Endodermal cell (in vitro differentiated cells): ENCODE results near the gene PACSIN1. TPM values are rescaled to one million over a fixed set of nuclear protein-coding genes. Genes with fewer than 3 reads are reported as not detected.
A peak's percentile ranks its signal among the peaks of the same experiment; 100 is the strongest.

ENCODE experiments used
- DNase-seq: peaks from one replicate; pipeline ENCODE4 v3.0.0-alpha.2; 2017
- H3K27ac ChIP-seq: 2 replicates; pipeline ENCODE4 v1.5.1; 2013; ENCODE audit warnings: mild to moderate bottlenecking, low read depth, low read length, moderate library complexity
- H3K27me3 ChIP-seq: 2 replicates; pipeline ENCODE4 v1.6.1; 2013; ENCODE audit warnings: mild to moderate bottlenecking, low read length, moderate library complexity; ENCODE audit not compliant: insufficient read depth, control insufficient read depth, poor library complexity, severe bottlenecking
- H3K36me3 ChIP-seq: 2 replicates; pipeline ENCODE4 v1.7.0; 2013; ENCODE audit warnings: mild to moderate bottlenecking, low read length, moderate library complexity; ENCODE audit not compliant: control insufficient read depth, insufficient read depth
- H3K4me1 ChIP-seq: one replicate; pipeline ENCODE4 v1.7.0; 2013; ENCODE audit warnings: low read length; ENCODE audit not compliant: control insufficient read depth, insufficient read depth
- H3K4me3 ChIP-seq: 2 replicates; pipeline ENCODE4 v1.5.1; 2013; ENCODE audit warnings: mild to moderate bottlenecking, low read length, moderate library complexity
- H3K9ac ChIP-seq: 2 replicates; pipeline ENCODE4 v1.6.1; 2013; ENCODE audit warnings: mild to moderate bottlenecking, low read length, moderate library complexity; ENCODE audit not compliant: poor library complexity, severe bottlenecking; ENCODE audit errors: extremely low read depth
- H3K9me3 ChIP-seq: 2 replicates; pipeline ENCODE4 v1.6.1; 2013; ENCODE audit warnings: mild to moderate bottlenecking, low read length, moderate library complexity; ENCODE audit not compliant: control insufficient read depth
- H3K27ac Mint-ChIP-seq: 2 replicates; pipeline ENCODE4 v1.8.0; 2020; ENCODE audit warnings: mixed read lengths
- H3K27me3 Mint-ChIP-seq: 2 replicates; pipeline ENCODE4 v1.8.0; 2021; ENCODE audit warnings: mild to moderate bottlenecking, mixed read lengths; ENCODE audit not compliant: insufficient read depth
- H3K36me3 Mint-ChIP-seq: 2 replicates; pipeline ENCODE4 v1.8.0; 2020; ENCODE audit warnings: low read depth, mixed read lengths
- H3K4me1 Mint-ChIP-seq: 2 replicates; pipeline ENCODE4 v1.8.0; 2020; ENCODE audit warnings: mixed read lengths
- H3K4me3 Mint-ChIP-seq: 2 replicates; pipeline ENCODE4 v1.8.0; 2020; ENCODE audit warnings: mild to moderate bottlenecking, moderate library complexity, mixed read lengths
- H3K9me3 Mint-ChIP-seq: 2 replicates; pipeline ENCODE4 v1.8.0; 2020; ENCODE audit warnings: mild to moderate bottlenecking, mixed read lengths
- CTCF ChIP-seq: fragments of 200-600 bp; sonication (generic); conservative IDR thresholded peaks from 2 replicates; pipeline ENCODE4 v1.5.0; 2021; ENCODE audit warnings: antibody characterized with exemption, mild to moderate bottlenecking
- WGBS, 2 experiments: methylation state at CpG; one replicate each; pipeline versions ENCODE4 v1.1.5 to v1.1.7; 2013; ENCODE audit warnings: missing lambda C conversion rate in 2 of 2, mixed read lengths in 1 of 2; ENCODE audit not compliant: insufficient coverage in 1 of 2, insufficient read length in 1 of 2; 5-methylcytosine and 5-hydroxymethylcytosine counted together
- total RNA-seq, 2 donors: library from RNA; stranded (reverse); fragmentation: NEBNext Ultra II Directional in 1 of 2; extraction: Animal tissue kit (Norgen Biotek cat#: 25700) in 1 of 2; gene quantifications; 2 replicates in 1 of 2; 3 replicates in 1 of 2; pipeline ENCODE4 v1.2.1, GENCODE V29; 2021

Gene PACSIN1
- total RNA-seq, 2 donors from 2014 or later: 7.2 to 7.3 TPM

- Mint-ChIP-seq H3K9me3 (no peaks in the 10 kb centered on the region), H3K36me3 (no peaks in the 10 kb centered on the region), H3K27me3 (no peaks in the 10 kb centered on the region), H3K27ac (no peak overlapping the region), H3K4me1 (peaks cover 5% of the 10 kb centered on the region), H3K4me3 (no peak overlapping the region)
- Histone ChIP-seq H3K4me3 (no peak overlapping the region), H3K4me1 (no peaks in the 10 kb centered on the region), H3K9ac (no peak overlapping the region), H3K9me3 (no peaks in the 10 kb centered on the region), H3K36me3 (no peaks in the 10 kb centered on the region), H3K27ac (no peak overlapping the region), H3K27me3 (no peaks in the 10 kb centered on the region)
- no peak for TF ChIP-seq CTCF
- no peak for DNase-seq
- WGBS, 2 experiments: 96 to 100% methylated on average over 1 to 5 of the region's 5 CpGs
Measured at GRCh38 chr6:34543421-34543820, 77.5 kb downstream of the PACSIN1 start.

- no peak overlapping the region for H3K27ac ChIP-seq
- no peak for TF ChIP-seq CTCF
- no peaks in the 10 kb centered on the region for H3K36me3 ChIP-seq
- no peaks in the 10 kb centered on the region for H3K9me3 Mint-ChIP-seq
- 94 to 95% methylated on average over 13 to 27 of the region's 27 CpGs for WGBS, 2 experiments
- no peaks in the 10 kb centered on the region for H3K27me3 Mint-ChIP-seq
- H3K27me3 ChIP-seq: no peaks in the 10 kb centered on the region
- no peak overlapping the region for H3K4me3 Mint-ChIP-seq
- no peaks in the 10 kb centered on the region for H3K4me1 ChIP-seq
- H3K9me3 ChIP-seq: no peaks in the 10 kb centered on the region
- no peak overlapping the region for H3K9ac ChIP-seq
- peaks cover 5% of the 10 kb centered on the region for H3K4me1 Mint-ChIP-seq
- no peak overlapping the region for H3K4me3 ChIP-seq
- no peak for DNase-seq
- H3K27ac Mint-ChIP-seq: no peak overlapping the region
- H3K36me3 Mint-ChIP-seq: no peaks in the 10 kb centered on the region
Measured at GRCh38 chr6:34544052-34544604, 78.3 kb downstream of the PACSIN1 start.

- H3K9me3 Mint-ChIP-seq: no peaks in the 10 kb centered on the region
- H3K36me3 Mint-ChIP-seq: no peaks in the 10 kb centered on the region
- no peak for DNase-seq
- H3K27ac Mint-ChIP-seq: no peak overlapping the region
- Histone ChIP-seq H3K9ac (no peak overlapping the region), H3K4me1 (no peaks in the 10 kb centered on the region), H3K36me3 (no peaks in the 10 kb centered on the region), H3K9me3 (no peaks in the 10 kb centered on the region), H3K27me3 (no peaks in the 10 kb centered on the region), H3K4me3 (no peak overlapping the region), H3K27ac (no peak overlapping the region)
- 91 to 92% methylated on average over 5 to 13 of the region's 13 CpGs for WGBS, 2 experiments
- H3K4me1 Mint-ChIP-seq: peaks cover 5% of the 10 kb centered on the region
- H3K27me3 Mint-ChIP-seq: no peaks in the 10 kb centered on the region
- no peak overlapping the region for H3K4me3 Mint-ChIP-seq
- peak; percentile 36 for TF ChIP-seq CTCF
Measured at GRCh38 chr6:34544776-34545471, 79.0 kb downstream of the PACSIN1 start.
